Osteoblast (primary cell): ENCODE results near the gene ORC2. TPM values are rescaled to one million over a fixed set of nuclear protein-coding genes. Genes with fewer than 3 reads are reported as not detected.
A peak's percentile ranks its signal among the peaks of the same experiment; 100 is the strongest.

Experiments used
- DNase-seq: peaks from one replicate; pipeline ENCODE4 v3.0.0; 2011; ENCODE audit warnings: low spot score, mixed read lengths; ENCODE audit not compliant: insufficient read length; ENCODE audit errors: missing footprints
- H2AFZ ChIP-seq: 2 replicates; pipeline ENCODE4 v1.6.0; 2011; ENCODE audit warnings: mild to moderate bottlenecking, low read length
- H3K27ac ChIP-seq: 2 replicates; pipeline ENCODE4 v1.5.1; 2011; ENCODE audit warnings: mild to moderate bottlenecking, low read depth, low read length, moderate library complexity
- H3K27me3 ChIP-seq: 2 replicates; pipeline ENCODE4 v1.6.0; 2012; ENCODE audit warnings: mild to moderate bottlenecking, control low read depth, inconsistent platforms, low read length, moderate library complexity; ENCODE audit not compliant: insufficient read depth
- H3K36me3 ChIP-seq: 2 replicates; pipeline ENCODE4 v1.5.1; 2011; ENCODE audit warnings: mild to moderate bottlenecking, low read length, control low read depth, moderate library complexity; ENCODE audit not compliant: insufficient read depth
- H3K4me1 ChIP-seq: 2 replicates; pipeline ENCODE4 v1.5.1; 2011; ENCODE audit warnings: mild to moderate bottlenecking, low read length, control low read depth, moderate library complexity; ENCODE audit not compliant: insufficient read depth
- H3K4me2 ChIP-seq: 2 replicates; pipeline ENCODE4 v1.6.0; 2011; ENCODE audit warnings: mild to moderate bottlenecking, low read length; ENCODE audit not compliant: insufficient read depth
- H3K4me3 ChIP-seq: fragments of 200-600 bp; sonication (generic); 3 replicates; pipeline ENCODE4 v1.5.1; 2012; ENCODE audit warnings: mild to moderate bottlenecking, low read length, inconsistent platforms; ENCODE audit not compliant: insufficient read depth
- H3K79me2 ChIP-seq: 2 replicates; pipeline ENCODE4 v1.6.0; 2012; ENCODE audit warnings: mild to moderate bottlenecking, low read length, control low read depth, inconsistent platforms; ENCODE audit not compliant: insufficient read depth
- H3K9me3 ChIP-seq: 2 replicates; pipeline ENCODE4 v1.5.1; 2011; ENCODE audit warnings: low read depth, low read length, control low read depth
- H4K20me1 ChIP-seq: 2 replicates; pipeline ENCODE4 v1.6.0; 2012; ENCODE audit warnings: mild to moderate bottlenecking, low read length, control low read depth; ENCODE audit not compliant: insufficient read depth
- CTCF ChIP-seq: IDR thresholded peaks from 2 replicates; pipeline ENCODE4 v1.5.1; 2011; ENCODE audit warnings: mild to moderate bottlenecking, low read depth, low read length, moderate library complexity; ENCODE audit errors: extremely low read depth
- total RNA-seq: library from RNA; depleted of rRNA; stranded (reverse); fragments of >200 nt; gene quantifications from 2 replicates; pipeline ENCODE4 v1.2.3, GENCODE V29; 2012

ORC2 gene
- total RNA-seq, 1 donor: 14.5 TPM

- Histone ChIP-seq H3K36me3 (peaks cover 43% of the 10 kb centered on the region), H3K4me1 (peaks cover 17% of the 10 kb centered on the region), H3K9me3 (no peaks in the 10 kb centered on the region), H3K79me2 (no peaks in the 10 kb centered on the region), H3K27me3 (no peaks in the 10 kb centered on the region), H2AFZ (no peak overlapping the region), H3K27ac (peak overlapping the region; percentile 82), H3K4me3 (no peak overlapping the region), H4K20me1 (no peaks in the 10 kb centered on the region), H3K4me2 (no peak overlapping the region)
- DNase-seq: no peak
- no peak for TF ChIP-seq CTCF
Observed at GRCh38 chr2:200943527-200944105, 19.8 kb downstream of the ORC2 start.

- H3K9me3 ChIP-seq: no peaks in the 10 kb centered on the region
- no peaks in the 10 kb centered on the region for H3K27me3 ChIP-seq
- H3K36me3 ChIP-seq: peaks cover 69% of the 10 kb centered on the region
- H3K4me3 ChIP-seq: no peak overlapping the region
- H4K20me1 ChIP-seq: no peaks in the 10 kb centered on the region
- no peak for TF ChIP-seq CTCF
- H3K79me2 ChIP-seq: no peaks in the 10 kb centered on the region
- DNase-seq: no peak
- H3K4me1 ChIP-seq: peaks cover 12% of the 10 kb centered on the region
- no peak overlapping the region for H3K4me2 ChIP-seq
- no peak overlapping the region for H2AFZ ChIP-seq
- no peak overlapping the region for H3K27ac ChIP-seq
Observed at GRCh38 chr2:200939832-200940231, 23.6 kb downstream of the ORC2 start.

GRCh38 chr2:200930947-200931626, 32.4 kb downstream of the ORC2 start:
- H4K20me1 ChIP-seq: no peaks in the 10 kb centered on the region
- no peak overlapping the region for H3K4me2 ChIP-seq
- H3K4me3 ChIP-seq: no peak overlapping the region
- H3K4me1 ChIP-seq: peaks cover 9% of the 10 kb centered on the region
- no peaks in the 10 kb centered on the region for H3K79me2 ChIP-seq
- no peaks in the 10 kb centered on the region for H3K9me3 ChIP-seq
- peaks cover 40% of the 10 kb centered on the region for H3K36me3 ChIP-seq
- H2AFZ ChIP-seq: no peak overlapping the region
- no peak for TF ChIP-seq CTCF
- no peak for DNase-seq
- no peaks in the 10 kb centered on the region for H3K27me3 ChIP-seq
- H3K27ac ChIP-seq: peak overlapping the region; percentile 32
